Transverse colon (tissue), 4 donors: ENCODE data around the gene MRS2. TPM values are rescaled to one million over a fixed set of nuclear protein-coding genes. Genes with fewer than 3 reads are reported as not detected.

ENCODE experiments used
- DNase-seq: peaks from one replicate; pipeline ENCODE4 v3.0.0-alpha.2; 2019
- H3K27ac ChIP-seq, 4 donors: fragments of 200-600 bp; sonication (generic); 2 replicates each; pipeline ENCODE4 v1.5.1; 2016 to 2018; ENCODE audit warnings: inconsistent platforms in 4 of 4
- H3K27me3 ChIP-seq: fragments of 200-600 bp; sonication (generic); 2 replicates; pipeline ENCODE4 v1.5.1; 2017; ENCODE audit warnings: inconsistent platforms
- H3K36me3 ChIP-seq, 4 donors: fragments of 200-600 bp; sonication (generic); 2 replicates each; pipeline ENCODE4 v1.5.1; 2017 to 2019; ENCODE audit warnings: inconsistent platforms in 4 of 4
- H3K4me1 ChIP-seq, 4 donors: fragments of 200-600 bp; sonication (generic); 2 replicates each; pipeline ENCODE4 v1.5.1; 2017 to 2020; ENCODE audit warnings: inconsistent platforms in 4 of 4
- H3K4me3 ChIP-seq, 4 donors: fragments of 200-600 bp; sonication (generic); 1 replicate in 1 of 4; 2 replicates in 3 of 4; pipeline versions ENCODE4 v1.5.1 to v1.6.1; 2017 to 2019; ENCODE audit warnings: inconsistent platforms in 4 of 4
- H3K9me3 ChIP-seq, 2 donors: fragments of 200-600 bp; sonication (generic); 2 replicates each; pipeline ENCODE4 v1.5.1; 2017 to 2019; ENCODE audit warnings: inconsistent platforms in 2 of 2
- CTCF ChIP-seq, 5 experiments: fragments of 200-600 bp in 3 of 5; fragments of 450-650 bp in 2 of 5; sonication (generic) in 3 of 5; IDR thresholded peaks; 1 replicate in 2 of 5; 2 replicates in 3 of 5; pipeline ENCODE4 v1.5.1; 2016 to 2017; ENCODE audit warnings: antibody characterized with exemption in 5 of 5, inconsistent platforms in 3 of 5, mild to moderate bottlenecking in 2 of 5, moderate library complexity in 1 of 5
- EP300 ChIP-seq: sonication (generic); formaldehyde crosslinking; IDR thresholded peaks from one replicate; pipeline ENCODE4 v1.6.1; 2017; ENCODE audit warnings: antibody characterized with exemption, low read depth
- POLR2A ChIP-seq: fragments of 450-650 bp; IDR thresholded peaks from one replicate; pipeline ENCODE4 v1.6.1; 2016; ENCODE audit warnings: antibody characterized with exemption, mild to moderate bottlenecking, moderate library complexity
- POLR2AphosphoS5 ChIP-seq, 3 donors: sonication (generic); formaldehyde crosslinking; IDR thresholded peaks; one replicate each; pipeline ENCODE4 v1.6.1; 2016; ENCODE audit warnings: antibody characterized with exemption in 3 of 3
- WGBS, 2 donors: methylation state at CpG; one replicate each; pipeline ENCODE4 v1.1.5; 2018; ENCODE audit warnings: low coverage in 1 of 2; 5-methylcytosine and 5-hydroxymethylcytosine counted together
- in situ Hi-C, 4 donors: fragments of 200-750 bp; cut with MboI; loops; one replicate each; pipeline versions ENCODE4 v1.15.0 to v1.15.1; 2017; ENCODE audit warnings: low sequenced_read_pairs in 3 of 4, low pct_ligation_motif_present in 1 of 4, low pct_unique_long_range_greater_than_20kb in 1 of 4
- intact Hi-C: fragments of 100-400 bp; cut with DNase I; formaldehyde crosslinking; loops from one replicate; pipeline ENCODE4 v1.15.1; 2023; ENCODE audit warnings: low total_unique reads
- total RNA-seq, 4 donors: library from RNA; depleted of rRNA; stranded (reverse); fragments of >200 nt; gene quantifications; one replicate each; pipeline ENCODE4 v1.1.0, GENCODE V29; 2016

Gene MRS2
- total RNA-seq, 4 donors from 2014 or later: 18.7 to 45.3 (median 33.5) TPM

- in situ Hi-C loops: loop anchor here in 2 of 4 donors (10.0 kb wide), 1 partner anchor 106 kb away; no protein-coding TSS in a partner anchor
- H3K36me3 ChIP-seq: no peaks in the 10 kb centered on the region
- intact Hi-C loops: no loop called here
- H3K4me1 ChIP-seq: no peaks in the 10 kb centered on the region
- no peak overlapping the region for H3K4me3 ChIP-seq
- H3K9me3 ChIP-seq: no peaks in the 10 kb centered on the region
- H3K27me3 ChIP-seq: no peaks in the 10 kb centered on the region
- no peak for TF ChIP-seq CTCF (IDR thresholded peaks at IDR 0.05)
- TF ChIP-seq POLR2A: no peak
- no peak for TF ChIP-seq POLR2AphosphoS5 (IDR thresholded peaks at IDR 0.05)
- TF ChIP-seq EP300: no peak
- H3K27ac ChIP-seq: no peak overlapping the region
- no peak for DNase-seq
- WGBS, 2 donors: 35 to 63% methylated on average over 2 of the region's 2 CpGs
These were observed 11.5 kb upstream of the MRS2 start for GRCh38 chr6:24391208-24391607.

- H3K36me3 ChIP-seq: no peaks in the 10 kb centered on the region
- H3K27ac ChIP-seq: no peak overlapping the region
- no peak for DNase-seq
- no peaks in the 10 kb centered on the region for H3K4me1 ChIP-seq
- no peak for TF ChIP-seq POLR2A
- no peak for TF ChIP-seq CTCF (IDR thresholded peaks at IDR 0.05)
- TF ChIP-seq EP300: no peak
- no peak for TF ChIP-seq POLR2AphosphoS5 (IDR thresholded peaks at IDR 0.05)
- in situ Hi-C loops (loop anchor here in 2 of 4 donors (10.0 kb wide), 1 partner anchor 107 kb away; no protein-coding TSS in a partner anchor), intact Hi-C loops (no loop called here)
- H3K9me3 ChIP-seq: no peaks in the 10 kb centered on the region
- WGBS, 2 donors: 70 to 80% methylated on average over 1 to 2 of the region's 2 CpGs
- H3K27me3 ChIP-seq: peaks cover 5% of the 10 kb centered on the region
- H3K4me3 ChIP-seq: no peak overlapping the region
These were observed 10.9 kb upstream of the MRS2 start for GRCh38 chr6:24391756-24392405.

GRCh38 chr6:24394061-24394779, 8.5 kb upstream of the MRS2 start:
- Histone ChIP-seq H3K9me3 (no peaks in the 10 kb centered on the region), H3K4me1 (no peaks in the 10 kb centered on the region), H3K27ac (no peak overlapping the region), H3K4me3 (no peak overlapping the region), H3K27me3 (peaks cover 5% of the 10 kb centered on the region), H3K36me3 (no peaks in the 10 kb centered on the region)
- 80 to 92% methylated on average over 2 of the region's 2 CpGs for WGBS, 2 donors
- in situ Hi-C loops: loop anchor here in 2 of 4 donors (10.0 kb wide), 1 partner anchor 109 kb away; no protein-coding TSS in a partner anchor
- TF ChIP-seq POLR2AphosphoS5 (IDR thresholded peaks at IDR 0.05) (no peak), CTCF (IDR thresholded peaks at IDR 0.05) (no peak), EP300 (no peak), POLR2A (no peak)
- DNase-seq: no peak
- intact Hi-C loops: no loop called here

- H3K9me3 ChIP-seq: no peaks in the 10 kb centered on the region
- H3K27me3 ChIP-seq: peaks cover 11% of the 10 kb centered on the region
- intact Hi-C loops: no loop called here
- H3K4me3 ChIP-seq: no peak overlapping the region
- DNase-seq: no peak
- H3K4me1 ChIP-seq: no peaks in the 10 kb centered on the region
- H3K27ac ChIP-seq: no peak overlapping the region
- H3K36me3 ChIP-seq: no peaks in the 10 kb centered on the region
- 79 to 83% methylated on average over 2 to 4 of the region's 4 CpGs for WGBS, 2 donors
- in situ Hi-C loops: loop anchor here in 2 of 4 donors (10.0 kb wide), 1 partner anchor 110 kb away; no protein-coding TSS in a partner anchor
- TF ChIP-seq POLR2A: no peak
- TF ChIP-seq CTCF (IDR thresholded peaks at IDR 0.05): no peak
- TF ChIP-seq POLR2AphosphoS5 (IDR thresholded peaks at IDR 0.05): no peak
- no peak for TF ChIP-seq EP300
These were observed 7.8 kb upstream of the MRS2 start for GRCh38 chr6:24394780-24395437.
